ENCODE data around the gene TBCK. TPM values are rescaled to one million over a fixed set of nuclear protein-coding genes. Genes with fewer than 3 reads are reported as not detected.

Gene TBCK
- total RNA-seq, 1 experiment from 2014 or later: 22.3 TPM

DNA sequence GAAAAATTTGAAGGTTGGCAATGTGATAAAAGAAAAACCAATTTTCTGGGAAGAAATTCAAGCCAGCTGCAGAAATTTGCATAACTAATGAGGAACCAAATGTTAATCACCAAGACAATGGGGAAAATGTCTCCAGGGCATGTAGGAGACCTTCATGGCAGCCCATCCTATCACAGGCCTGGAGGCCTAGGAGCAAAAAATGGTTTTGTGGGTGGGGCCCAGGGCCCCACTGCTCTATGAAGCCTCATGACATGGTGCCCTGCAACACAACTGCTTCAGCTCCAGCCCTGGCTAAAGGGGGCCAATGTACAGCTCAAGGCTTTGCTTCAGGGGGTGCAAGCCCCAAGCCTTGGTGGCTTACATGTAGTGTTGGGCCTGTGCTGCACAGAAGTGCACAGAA is 184.0 kb downstream of the TBCK start:
- Histone ChIP-seq H3K9ac (ENCODE audit: low read length) (no peak overlapping the region), H3K27ac (ENCODE audit: low read depth, low read length) (no peak overlapping the region), H3K79me2 (ENCODE audit: insufficient read depth, low read length) (no peaks in the 10 kb centered on the region), H3K27me3 (ENCODE audit: insufficient read depth, low read length) (no peaks in the 10 kb centered on the region), H3K4me2 (ENCODE audit: low read length) (no peak overlapping the region), H3K9me3 (ENCODE audit: control insufficient read depth in 1 of 2, insufficient read depth in 1 of 2, low read depth in 1 of 2, low read length in 2 of 2) (peaks cover 4 to 5% of the 10 kb centered on the region in 2 experiments; a peak in 2 of 4 replicates), H3K36me3 (ENCODE audit: control insufficient read depth in 1 of 2, insufficient read depth in 2 of 2, low read length in 2 of 2) (no peaks in the 10 kb centered on the region), H3K4me3 (replicated peaks in 1 of 2; ENCODE audit: low read depth in 1 of 2, low read length in 2 of 2) (no peak overlapping the region), H3K4me1 (ENCODE audit: control insufficient read depth in 1 of 2, insufficient read depth in 2 of 2, low read length in 2 of 2) (no peaks in the 10 kb centered on the region), H3K9me2 (ENCODE audit: insufficient read depth) (no peaks in the 10 kb centered on the region), H4K20me1 (ENCODE audit: insufficient read depth) (no peaks in the 10 kb centered on the region), H2AFZ (ENCODE audit: low read depth, low read length, poor library complexity, severe bottlenecking) (no peak overlapping the region)
- RAD21 ChIA-PET (ENCODE audit: low non-redundant PET in 1 of 2, low total read pairs in 2 of 2, uncharacterized antibody in 2 of 2, unreplicated experiment in 2 of 2): no interaction called here
- POLR2A ChIA-PET: no interaction called here
- no peak for TF ChIP-seq CBX3 (IDR thresholded peaks at IDR 0.05; ENCODE audit: low read depth)
- TF ChIP-seq EZH2 (IDR thresholded peaks at IDR 0.05): no peak
- TF ChIP-seq, protein P1, sequence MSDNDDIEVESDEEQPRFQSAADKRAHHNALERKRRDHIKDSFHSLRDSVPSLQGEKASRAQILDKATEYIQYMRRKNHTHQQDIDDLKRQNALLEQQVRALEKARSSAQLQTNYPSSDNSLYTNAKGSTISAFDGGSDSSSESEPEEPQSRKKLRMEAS (IDR thresholded peaks at IDR 0.05): no peak
- TF ChIP-seq, protein P2, sequence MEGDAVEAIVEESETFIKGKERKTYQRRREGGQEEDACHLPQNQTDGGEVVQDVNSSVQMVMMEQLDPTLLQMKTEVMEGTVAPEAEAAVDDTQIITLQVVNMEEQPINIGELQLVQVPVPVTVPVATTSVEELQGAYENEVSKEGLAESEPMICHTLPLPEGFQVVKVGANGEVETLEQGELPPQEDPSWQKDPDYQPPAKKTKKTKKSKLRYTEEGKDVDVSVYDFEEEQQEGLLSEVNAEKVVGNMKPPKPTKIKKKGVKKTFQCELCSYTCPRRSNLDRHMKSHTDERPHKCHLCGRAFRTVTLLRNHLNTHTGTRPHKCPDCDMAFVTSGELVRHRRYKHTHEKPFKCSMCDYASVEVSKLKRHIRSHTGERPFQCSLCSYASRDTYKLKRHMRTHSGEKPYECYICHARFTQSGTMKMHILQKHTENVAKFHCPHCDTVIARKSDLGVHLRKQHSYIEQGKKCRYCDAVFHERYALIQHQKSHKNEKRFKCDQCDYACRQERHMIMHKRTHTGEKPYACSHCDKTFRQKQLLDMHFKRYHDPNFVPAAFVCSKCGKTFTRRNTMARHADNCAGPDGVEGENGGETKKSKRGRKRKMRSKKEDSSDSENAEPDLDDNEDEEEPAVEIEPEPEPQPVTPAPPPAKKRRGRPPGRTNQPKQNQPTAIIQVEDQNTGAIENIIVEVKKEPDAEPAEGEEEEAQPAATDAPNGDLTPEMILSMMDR (IDR thresholded peaks at IDR 0.05 in 2 of 3, conservative IDR thresholded peaks at IDR 0.05 in 1 of 3; ENCODE audit: borderline replicate concordance in 1 of 3, insufficient read depth in 1 of 3, low read depth in 2 of 3, low read length in 2 of 3): no peak
- no peak for TF ChIP-seq POLR2AphosphoS5 (IDR thresholded peaks at IDR 0.05; ENCODE audit: low read depth, low read length)
- no peak for TF ChIP-seq FOSL1 (IDR thresholded peaks at IDR 0.05; ENCODE audit: low read depth)
- TF ChIP-seq YY1 (IDR thresholded peaks at IDR 0.05; ENCODE audit: extremely low read depth, insufficient replicate concordance, low read depth, low read length): no peak
- no peak for TF ChIP-seq JUND (IDR thresholded peaks at IDR 0.05)
- TF ChIP-seq ZFX (IDR thresholded peaks at IDR 0.05): no peak
- no peak for TF ChIP-seq SIN3A (IDR thresholded peaks at IDR 0.05; ENCODE audit: low read depth)
- TF ChIP-seq ATF3 (IDR thresholded peaks at IDR 0.05): no peak
- no peak for TF ChIP-seq RAD21 (IDR thresholded peaks at IDR 0.05; ENCODE audit: low read depth)
- no peak for TF ChIP-seq POLR2A (IDR thresholded peaks at IDR 0.05; ENCODE audit: borderline replicate concordance, extremely low read depth, insufficient read depth, insufficient read length)
- TF ChIP-seq SP1 (IDR thresholded peaks at IDR 0.05; ENCODE audit: low read depth): no peak
- TF ChIP-seq SRF (IDR thresholded peaks at IDR 0.05; ENCODE audit: low read depth): no peak
- no peak for TF ChIP-seq ZNF274 (IDR thresholded peaks at IDR 0.05; ENCODE audit: low read depth, low read length)
- ATAC-seq (no peak), DNase-seq (ENCODE audit: low read depth, low spot score) (no peak)
- intact Hi-C loops (cut with micrococcal nuclease): no loop called here
- CTCF ChIA-PET: no interaction called here
- no TSS peak for BruUV-seq (replicated peaks)
